Panc1 (cell line): ENCODE data around the gene ERBB2. TPM values are rescaled to one million over a fixed set of nuclear protein-coding genes. Genes with fewer than 3 reads are reported as not detected.

Source experiments
- ATAC-seq: fragments of 200-7000 bp; cut with Tn5 transposase; 2 replicates; pipeline ENCODE4 v1.9.1; 2020; ENCODE audit warnings: mild to moderate bottlenecking, moderate library complexity
- BruUV-seq: library from RNA; stranded (reverse); fragments of 400-500 nt; replicated peaks from 2 replicates; lab custom pipeline; 2021; lab: Mats Ljungman, UMichigan
- CTCF ChIA-PET: fragments of 300-600 bp; sonication (Branson Sonifier 250); formaldehyde crosslinking; loops from one replicate; lab custom pipeline; 2022; ENCODE audit warnings: antibody characterized with exemption; lab: Charles Lee
- POLR2A ChIA-PET: fragments of 300-600 bp; sonication (Branson Sonifier 250); formaldehyde crosslinking; loops from one replicate; lab custom pipeline; 2022; ENCODE audit warnings: antibody characterized with exemption; lab: Charles Lee
- DNase-seq: peaks from one replicate; pipeline ENCODE4 v3.0.0-alpha.2; 2010; ENCODE audit warnings: low read depth, low spot score
- H3K27ac ChIP-seq: 2 replicates; pipeline ENCODE4 v1.5.1; 2011; ENCODE audit warnings: mild to moderate bottlenecking, low read length, inconsistent platforms
- H3K27me3 ChIP-seq: fragments of 200-500 bp; sonication (Bioruptor generic); 2 replicates; pipeline ENCODE4 v1.6.0; 2014; ENCODE audit warnings: low read length, inconsistent platforms; ENCODE audit not compliant: control insufficient read depth, insufficient read depth
- H3K36me3 ChIP-seq: fragments of 200-500 bp; sonication (Bioruptor generic); 2 replicates; pipeline ENCODE4 v1.5.1; 2014; ENCODE audit warnings: inconsistent platforms, mild to moderate bottlenecking, low read length, moderate library complexity; ENCODE audit not compliant: control insufficient read depth, insufficient read depth
- H3K4me1 ChIP-seq: 2 replicates; pipeline ENCODE4 v1.5.1; 2011; ENCODE audit warnings: inconsistent platforms, mild to moderate bottlenecking, low read length, moderate library complexity; ENCODE audit not compliant: control insufficient read depth, insufficient read depth
- H3K4me3 ChIP-seq, 2 experiments: 2 replicates each; pipeline ENCODE4 v1.5.1; 2011 to 2012; ENCODE audit warnings: low read depth in 2 of 2, low read length in 2 of 2, mild to moderate bottlenecking in 2 of 2, inconsistent platforms in 1 of 2, moderate library complexity in 1 of 2
- H3K9me3 ChIP-seq: fragments of 200-500 bp; sonication (Bioruptor generic); 2 replicates; pipeline ENCODE4 v1.5.1; 2014; ENCODE audit warnings: low read depth, mild to moderate bottlenecking, inconsistent platforms, low read length, moderate library complexity; ENCODE audit not compliant: control insufficient read depth, insufficient read depth
- POLR2AphosphoS5 ChIP-seq: IDR thresholded peaks from 2 replicates; pipeline ENCODE4 v1.6.1; 2012; ENCODE audit warnings: mild to moderate bottlenecking, low read depth, low read length, moderate library complexity
- REST ChIP-seq, 2 experiments: IDR thresholded peaks; 2 replicates each; pipeline ENCODE4 v1.6.1; 2011 to 2012; ENCODE audit warnings: low read depth in 2 of 2, control low read depth in 1 of 2, low read length in 1 of 2, mild to moderate bottlenecking in 1 of 2, moderate library complexity in 1 of 2; ENCODE audit not compliant: insufficient read depth in 1 of 2
- SIN3A ChIP-seq: IDR thresholded peaks from 2 replicates; pipeline ENCODE4 v1.6.1; 2012; ENCODE audit warnings: low read depth, mild to moderate bottlenecking, low read length, moderate library complexity, borderline replicate concordance; ENCODE audit not compliant: insufficient read depth
- TCF7L2 ChIP-seq: IDR thresholded peaks from 2 replicates; pipeline ENCODE4 v1.6.1; 2011; ENCODE audit warnings: mild to moderate bottlenecking, low read depth, low read length, inconsistent platforms
- in situ Hi-C: cut with HindIII; loops from 2 replicates; pipeline ENCODE4 v1.10.0; 2016; ENCODE audit warnings: low sequenced_read_pairs, low pct_unique_long_range_greater_than_20kb
- intact Hi-C: fragments of 100-400 bp; cut with micrococcal nuclease; formaldehyde crosslinking; loops from one replicate; pipeline ENCODE4 v1.10.0; 2022; ENCODE audit not compliant: unreplicated experiment
- total RNA-seq: library from RNA; stranded (reverse); gene quantifications from one replicate; pipeline ENCODE4 v1.2.1, GENCODE V29; 2021; ENCODE audit not compliant: unreplicated experiment
- TF ChIP-seq, protein P1 (sequence below): fragments of 450-650 bp; IDR thresholded peaks from 2 replicates; pipeline ENCODE4 v1.5.1; 2017; ENCODE audit warnings: mild to moderate bottlenecking

The ERBB2 gene
- total RNA-seq, 1 experiment from 2014 or later: 68.6 TPM

GRCh38 chr17:39755554-39756379 is 55.9 kb downstream of the ERBB2 start:
- intact Hi-C loops: no loop called here
- no peak overlapping the region for H3K4me3 ChIP-seq
- DNase-seq (no peak), ATAC-seq (no peak)
- ChIA-PET POLR2A (no interaction called here), CTCF (interaction anchor here (0.6 kb wide), 3 partner anchors 19 to 265 kb away, joined by 3 to 9 read pairs (median 3); no protein-coding TSS in a partner anchor)
- H3K4me1 ChIP-seq: peaks cover 9% of the 10 kb centered on the region; the same call in 1 of the 2 replicates
- in situ Hi-C loops: no loop called here
- no peaks in the 10 kb centered on the region for H3K9me3 ChIP-seq
- no peak overlapping the region for H3K27ac ChIP-seq
- TF ChIP-seq REST (IDR thresholded peaks at IDR 0.05; ENCODE audit: insufficient read depth in 1 of 2, low read depth in 2 of 2, low read length in 1 of 2) (no peak), SIN3A (no peak), POLR2AphosphoS5 (no peak), TCF7L2 (no peak)
- TF ChIP-seq, protein P1, sequence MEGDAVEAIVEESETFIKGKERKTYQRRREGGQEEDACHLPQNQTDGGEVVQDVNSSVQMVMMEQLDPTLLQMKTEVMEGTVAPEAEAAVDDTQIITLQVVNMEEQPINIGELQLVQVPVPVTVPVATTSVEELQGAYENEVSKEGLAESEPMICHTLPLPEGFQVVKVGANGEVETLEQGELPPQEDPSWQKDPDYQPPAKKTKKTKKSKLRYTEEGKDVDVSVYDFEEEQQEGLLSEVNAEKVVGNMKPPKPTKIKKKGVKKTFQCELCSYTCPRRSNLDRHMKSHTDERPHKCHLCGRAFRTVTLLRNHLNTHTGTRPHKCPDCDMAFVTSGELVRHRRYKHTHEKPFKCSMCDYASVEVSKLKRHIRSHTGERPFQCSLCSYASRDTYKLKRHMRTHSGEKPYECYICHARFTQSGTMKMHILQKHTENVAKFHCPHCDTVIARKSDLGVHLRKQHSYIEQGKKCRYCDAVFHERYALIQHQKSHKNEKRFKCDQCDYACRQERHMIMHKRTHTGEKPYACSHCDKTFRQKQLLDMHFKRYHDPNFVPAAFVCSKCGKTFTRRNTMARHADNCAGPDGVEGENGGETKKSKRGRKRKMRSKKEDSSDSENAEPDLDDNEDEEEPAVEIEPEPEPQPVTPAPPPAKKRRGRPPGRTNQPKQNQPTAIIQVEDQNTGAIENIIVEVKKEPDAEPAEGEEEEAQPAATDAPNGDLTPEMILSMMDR: no peak
- no peaks in the 10 kb centered on the region; the same call in 1 of the 2 replicates for H3K27me3 ChIP-seq
- BruUV-seq: no TSS peak
- no peaks in the 10 kb centered on the region for H3K36me3 ChIP-seq

DNA sequence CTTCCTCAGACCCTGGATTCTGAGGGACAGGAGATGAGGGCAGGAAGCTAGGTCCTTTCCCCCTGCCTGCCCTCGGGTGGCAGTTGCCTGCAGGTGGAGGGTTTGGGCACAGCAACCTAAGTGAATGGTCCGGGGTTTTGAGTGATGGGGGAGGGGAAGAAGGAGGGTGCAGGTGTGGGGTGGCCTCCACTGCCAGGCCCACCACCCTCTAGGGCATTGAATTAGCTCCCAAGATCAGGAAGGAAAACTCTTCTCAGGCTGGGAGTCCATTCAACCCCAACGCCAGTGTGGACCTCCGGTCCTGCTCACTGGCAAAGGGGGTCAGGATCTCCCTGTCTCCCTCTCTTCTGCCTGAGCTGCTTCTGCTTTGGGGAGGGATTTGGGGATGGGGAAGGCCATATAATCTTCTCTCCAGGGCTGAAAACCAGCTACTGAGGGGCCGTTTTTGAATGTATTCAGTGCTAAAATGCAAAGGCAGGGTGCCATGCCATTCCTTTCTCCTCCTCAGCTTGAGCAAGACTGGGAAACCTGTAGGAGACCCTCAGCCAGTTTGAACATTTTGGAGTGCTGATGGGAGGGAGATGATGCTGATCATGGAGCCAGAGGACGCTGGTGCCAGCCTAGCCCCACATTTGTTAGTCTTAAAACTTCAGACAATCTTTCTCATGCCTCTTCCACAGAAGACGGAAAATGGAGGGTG is 56.7 kb downstream of the ERBB2 start:
- intact Hi-C loops: no loop called here
- DNase-seq: no peak
- in situ Hi-C loops: no loop called here

More for the DNA sequence above, 56.7 kb downstream of the ERBB2 start:
- no peaks in the 10 kb centered on the region for H3K9me3 ChIP-seq
- ATAC-seq: no peak
- ChIA-PET CTCF (interaction anchor here (0.6 kb wide), 1 partner anchor 27 kb away, joined by 9 read pairs; no protein-coding TSS in a partner anchor), POLR2A (no interaction called here)
- TF ChIP-seq TCF7L2 (no peak), POLR2AphosphoS5 (no peak), REST (IDR thresholded peaks at IDR 0.05; ENCODE audit: insufficient read depth in 1 of 2, low read depth in 2 of 2, low read length in 1 of 2) (no peak), SIN3A (no peak)
- TF ChIP-seq, protein P1: no peak
- no peaks in the 10 kb centered on the region for H3K36me3 ChIP-seq
- H3K4me3 ChIP-seq: no peak overlapping the region
- H3K27me3 ChIP-seq: no peaks in the 10 kb centered on the region; the same call in 1 of the 2 replicates
- peaks cover 9% of the 10 kb centered on the region; the same call in 1 of the 2 replicates for H3K4me1 ChIP-seq
- H3K27ac ChIP-seq: no peak overlapping the region
- no TSS peak for BruUV-seq
